Eye (tissue), 1 donor: ENCODE data around the gene KCNIP1.

Source experiments
- DNase-seq: peaks from one replicate; pipeline ENCODE4 v3.0.0-alpha.2; 2015

Gene KCNIP1

GRCh38 chr5:170651604-170652277, 147.9 kb downstream of the KCNIP1 start:
- DNase-seq = peak; percentile 21

- DNase-seq = peak; percentile 16
Measured at GRCh38 chr5:170655476-170655875, 151.7 kb downstream of the KCNIP1 start.

- peak; percentile 7 for DNase-seq
Measured at GRCh38 chr5:170655920-170656319, 152.1 kb downstream of the KCNIP1 start.

GRCh38 chr5:170656346-170656745, 152.5 kb downstream of the KCNIP1 start:
- DNase-seq = no peak

- DNase-seq = no peak
Measured at GRCh38 chr5:170660531-170660930, 156.7 kb downstream of the KCNIP1 start.

- no peak for DNase-seq
Measured at GRCh38 chr5:170662966-170663365, 159.1 kb downstream of the KCNIP1 start.

- DNase-seq = no peak
Measured at GRCh38 chr5:170678811-170679210, 175.0 kb downstream of the KCNIP1 start.

GRCh38 chr5:170681013-170681433, 177.2 kb downstream of the KCNIP1 start:
- DNase-seq = peak; percentile 85

GRCh38 chr5:170691657-170692056, 187.8 kb downstream of the KCNIP1 start:
- DNase-seq = no peak

GRCh38 chr5:170693701-170694100, 189.9 kb downstream of the KCNIP1 start:
- DNase-seq = no peak

- no peak for DNase-seq
Measured at GRCh38 chr5:170694911-170695310, 191.1 kb downstream of the KCNIP1 start.

- no peak for DNase-seq
Measured at GRCh38 chr5:170697031-170697430, 193.2 kb downstream of the KCNIP1 start.

- no peak for DNase-seq
Measured at GRCh38 chr5:170700503-170700902, 196.7 kb downstream of the KCNIP1 start.

GRCh38 chr5:170701334-170701733, 197.5 kb downstream of the KCNIP1 start:
- DNase-seq = no peak

- peak; percentile 40 for DNase-seq
Measured at GRCh38 chr5:170704417-170705192, 200.8 kb downstream of the KCNIP1 start.

GRCh38 chr5:170709640-170710039, 205.8 kb downstream of the KCNIP1 start:
- no peak for DNase-seq

GRCh38 chr5:170711300-170711699, 207.5 kb downstream of the KCNIP1 start:
- no peak for DNase-seq

GRCh38 chr5:170715141-170715540, 211.3 kb downstream of the KCNIP1 start:
- no peak for DNase-seq

GRCh38 chr5:170716396-170716795, 212.6 kb downstream of the KCNIP1 start:
- no peak for DNase-seq

GRCh38 chr5:170719551-170719950, 215.7 kb downstream of the KCNIP1 start:
- no peak for DNase-seq

GRCh38 chr5:170720179-170720578, 216.4 kb downstream of the KCNIP1 start:
- DNase-seq = no peak

GRCh38 chr5:170720984-170721383, 217.2 kb downstream of the KCNIP1 start:
- no peak for DNase-seq

- no peak for DNase-seq
Measured at GRCh38 chr5:170721681-170722080, 217.9 kb downstream of the KCNIP1 start.

GRCh38 chr5:170722316-170722715, 218.5 kb downstream of the KCNIP1 start:
- DNase-seq = no peak
